GM12891 (cell line): ENCODE measurements around the gene COPG2.
"Not testable (repeated sequence)": the region's sequence is repeated elsewhere in the genome, so short reads cannot be mapped to it uniquely, and the experiment has no call there.

ENCODE experiments used
- PAX5 ChIP-seq: IDR thresholded peaks from 2 replicates; pipeline ENCODE4 v1.6.1; 2011; ENCODE audit warnings: low read length, moderate library complexity, mild to moderate bottlenecking; ENCODE audit not compliant: insufficient read depth, severe bottlenecking
- POLR2A ChIP-seq: IDR thresholded peaks from 2 replicates; pipeline ENCODE4 v1.6.1; 2011; ENCODE audit warnings: low read depth, low read length, control low read depth
- POLR2AphosphoS5 ChIP-seq: IDR thresholded peaks from 2 replicates; pipeline ENCODE4 v1.6.1; 2011; ENCODE audit warnings: low read depth, low read length, control low read depth

GRCh38 chr7:130523519-130524125 is 144.9 kb downstream of the COPG2 start:
- not testable (repeated sequence) for TF ChIP-seq POLR2AphosphoS5, POLR2A, PAX5
